ENCODE results near the gene PSPC1.

DNA sequence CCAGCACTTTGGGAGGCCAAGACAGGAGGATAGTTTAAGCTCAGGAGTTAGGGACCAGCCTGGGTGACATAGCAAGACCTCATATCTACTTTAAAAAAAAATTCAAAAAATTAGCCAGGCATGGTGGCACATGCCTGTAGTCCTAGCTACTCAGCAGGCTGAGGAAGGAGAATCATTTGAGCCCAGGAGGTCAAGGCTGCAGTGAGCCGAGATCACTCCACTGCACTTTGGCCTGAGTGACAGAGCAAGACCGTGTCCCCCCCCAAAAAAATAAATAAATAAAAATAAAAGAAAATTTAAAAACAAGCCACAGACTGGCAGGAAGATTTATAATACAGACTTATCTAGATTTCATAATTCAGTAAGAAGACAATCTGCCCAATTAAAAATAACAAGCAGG lies 14.8 kb downstream of the PSPC1 start:
- TF ChIP-seq, protein P1, sequence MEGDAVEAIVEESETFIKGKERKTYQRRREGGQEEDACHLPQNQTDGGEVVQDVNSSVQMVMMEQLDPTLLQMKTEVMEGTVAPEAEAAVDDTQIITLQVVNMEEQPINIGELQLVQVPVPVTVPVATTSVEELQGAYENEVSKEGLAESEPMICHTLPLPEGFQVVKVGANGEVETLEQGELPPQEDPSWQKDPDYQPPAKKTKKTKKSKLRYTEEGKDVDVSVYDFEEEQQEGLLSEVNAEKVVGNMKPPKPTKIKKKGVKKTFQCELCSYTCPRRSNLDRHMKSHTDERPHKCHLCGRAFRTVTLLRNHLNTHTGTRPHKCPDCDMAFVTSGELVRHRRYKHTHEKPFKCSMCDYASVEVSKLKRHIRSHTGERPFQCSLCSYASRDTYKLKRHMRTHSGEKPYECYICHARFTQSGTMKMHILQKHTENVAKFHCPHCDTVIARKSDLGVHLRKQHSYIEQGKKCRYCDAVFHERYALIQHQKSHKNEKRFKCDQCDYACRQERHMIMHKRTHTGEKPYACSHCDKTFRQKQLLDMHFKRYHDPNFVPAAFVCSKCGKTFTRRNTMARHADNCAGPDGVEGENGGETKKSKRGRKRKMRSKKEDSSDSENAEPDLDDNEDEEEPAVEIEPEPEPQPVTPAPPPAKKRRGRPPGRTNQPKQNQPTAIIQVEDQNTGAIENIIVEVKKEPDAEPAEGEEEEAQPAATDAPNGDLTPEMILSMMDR (IDR thresholded peaks at IDR 0.05; ENCODE audit: insufficient read depth, low read length) = no peak
- TF ChIP-seq POLR2AphosphoS5 (IDR thresholded peaks at IDR 0.05; ENCODE audit: low read depth) = no peak
